ENCODE measurements around the gene MYOF.

DNA sequence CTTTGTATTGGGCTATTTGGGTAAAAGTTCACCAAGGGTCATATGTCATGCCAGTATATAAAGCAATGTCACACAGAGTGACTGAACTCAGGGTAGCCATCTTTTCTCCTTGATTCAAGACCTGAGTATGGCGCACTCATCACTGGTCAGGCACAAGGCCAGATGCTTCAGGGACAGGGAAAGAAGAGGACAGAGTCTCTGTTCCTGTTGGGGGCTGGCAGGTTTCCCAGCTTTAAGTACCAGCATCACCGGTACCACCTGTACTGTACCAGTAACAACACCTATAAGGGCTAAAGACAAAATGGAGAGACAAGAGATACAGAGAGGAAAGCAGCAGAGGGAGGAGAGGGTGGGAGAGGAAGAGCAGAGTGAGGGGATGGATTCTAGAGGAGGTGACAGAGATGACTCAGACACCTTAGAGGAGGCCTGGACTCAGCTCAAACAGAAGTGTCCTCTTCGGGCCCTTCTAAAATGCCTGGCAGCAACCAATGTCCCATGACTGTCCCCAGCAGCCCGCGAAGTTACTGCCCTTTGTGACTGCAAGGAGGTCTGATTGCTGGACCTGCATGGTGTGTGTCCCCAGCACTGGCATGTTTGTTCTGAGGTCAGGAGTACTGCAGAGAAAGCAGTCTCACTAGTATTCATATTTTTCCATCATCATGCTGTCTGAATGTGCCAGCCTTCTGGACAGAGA lies 191.3 kb downstream of the MYOF start:
- TF ChIP-seq GATA2 (IDR thresholded peaks at IDR 0.05; ENCODE audit: low read depth, low read length) (no peak), GATA3 (IDR thresholded peaks at IDR 0.05; ENCODE audit: low read depth, low read length) (no peak)
